ENCODE measurements around the gene DOCK11.
"Not testable (repeated sequence)": the region's sequence is repeated elsewhere in the genome, so short reads cannot be mapped to it uniquely, and the experiment has no call there.

DOCK11 gene

GRCh38 chrX:118554511-118554910 is 58.9 kb downstream of the DOCK11 start:
- H3K27me3 Mint-ChIP-seq = no peaks in the 10 kb centered on the region
- H3K36me3 Mint-ChIP-seq (ENCODE audit: low read depth) = peaks cover 36% of the 10 kb centered on the region
- no peak overlapping the region for H3K4me3 Mint-ChIP-seq
- H3K27ac Mint-ChIP-seq = peak overlapping the region; percentile 54
- DNase-seq = no peak
- peaks cover 34% of the 10 kb centered on the region for H3K4me1 Mint-ChIP-seq (ENCODE audit: low read depth)
- no peaks in the 10 kb centered on the region for H3K9me3 Mint-ChIP-seq

- H3K36me3 Mint-ChIP-seq (ENCODE audit: low read depth) = peaks cover 41% of the 10 kb centered on the region
Measured at GRCh38 chrX:118558926-118559325, 63.3 kb downstream of the DOCK11 start.

GRCh38 chrX:118560489-118560888 is 64.9 kb downstream of the DOCK11 start:
- Mint-ChIP-seq H3K27me3 (no peaks in the 10 kb centered on the region), H3K4me1 (ENCODE audit: low read depth) (peaks cover 29% of the 10 kb centered on the region), H3K27ac (peak overlapping the region; percentile 9), H3K4me3 (no peak overlapping the region), H3K36me3 (ENCODE audit: low read depth) (peaks cover 38% of the 10 kb centered on the region), H3K9me3 (no peaks in the 10 kb centered on the region)
- DNase-seq = no peak

More at GRCh38 chrX:118558926-118559325, 63.3 kb downstream of the DOCK11 start:
- Mint-ChIP-seq H3K27ac (peak overlapping the region; percentile 7), H3K27me3 (no peaks in the 10 kb centered on the region), H3K4me3 (no peak overlapping the region), H3K9me3 (no peaks in the 10 kb centered on the region), H3K4me1 (ENCODE audit: low read depth) (peaks cover 32% of the 10 kb centered on the region)
- no peak for DNase-seq

- H3K27me3 Mint-ChIP-seq = no peaks in the 10 kb centered on the region
- no peak for DNase-seq
- H3K4me1 Mint-ChIP-seq (ENCODE audit: low read depth) = peaks cover 31% of the 10 kb centered on the region
- H3K27ac Mint-ChIP-seq = peak overlapping the region; percentile 53
- no peak overlapping the region for H3K4me3 Mint-ChIP-seq
- no peaks in the 10 kb centered on the region for H3K9me3 Mint-ChIP-seq
- peaks cover 41% of the 10 kb centered on the region for H3K36me3 Mint-ChIP-seq (ENCODE audit: low read depth)
Measured at GRCh38 chrX:118562582-118563164, 67.1 kb downstream of the DOCK11 start.

GRCh38 chrX:118564498-118564897 is 68.9 kb downstream of the DOCK11 start:
- Mint-ChIP-seq H3K9me3 (no peaks in the 10 kb centered on the region), H3K27ac (peak overlapping the region; percentile 55), H3K4me3 (no peak overlapping the region), H3K4me1 (ENCODE audit: low read depth) (peaks cover 32% of the 10 kb centered on the region), H3K27me3 (no peaks in the 10 kb centered on the region), H3K36me3 (ENCODE audit: low read depth) (peaks cover 51% of the 10 kb centered on the region)
- DNase-seq = no peak

GRCh38 chrX:118565853-118566252 is 70.2 kb downstream of the DOCK11 start:
- H3K4me1 Mint-ChIP-seq (ENCODE audit: low read depth) = peaks cover 38% of the 10 kb centered on the region
- H3K27ac Mint-ChIP-seq = no peak overlapping the region
- DNase-seq = no peak
- H3K27me3 Mint-ChIP-seq = peaks cover under 1% of the 10 kb centered on the region
- no peaks in the 10 kb centered on the region for H3K9me3 Mint-ChIP-seq
- H3K4me3 Mint-ChIP-seq = no peak overlapping the region
- peaks cover 62% of the 10 kb centered on the region for H3K36me3 Mint-ChIP-seq (ENCODE audit: low read depth)

- no peaks in the 10 kb centered on the region for H3K9me3 Mint-ChIP-seq
- peaks cover 38% of the 10 kb centered on the region for H3K4me1 Mint-ChIP-seq (ENCODE audit: low read depth)
- DNase-seq = no peak
- peaks cover 4% of the 10 kb centered on the region for H3K27me3 Mint-ChIP-seq
- H3K27ac Mint-ChIP-seq = no peak overlapping the region
- no peak overlapping the region for H3K4me3 Mint-ChIP-seq
- peaks cover 61% of the 10 kb centered on the region for H3K36me3 Mint-ChIP-seq (ENCODE audit: low read depth)
Measured at GRCh38 chrX:118566359-118566758, 70.7 kb downstream of the DOCK11 start.

- H3K36me3 Mint-ChIP-seq (ENCODE audit: low read depth) = peaks cover 67% of the 10 kb centered on the region
- H3K9me3 Mint-ChIP-seq = no peaks in the 10 kb centered on the region
- no peak overlapping the region for H3K4me3 Mint-ChIP-seq
- H3K27me3 Mint-ChIP-seq = peaks cover 9% of the 10 kb centered on the region
- H3K4me1 Mint-ChIP-seq (ENCODE audit: low read depth) = peaks cover 21% of the 10 kb centered on the region
- H3K27ac Mint-ChIP-seq = peak overlapping the region; percentile 56
- DNase-seq = no peak
Measured at GRCh38 chrX:118569676-118570075, 74.1 kb downstream of the DOCK11 start.

- H3K9me3 Mint-ChIP-seq = no peaks in the 10 kb centered on the region
- peaks cover 9% of the 10 kb centered on the region for H3K27me3 Mint-ChIP-seq
- H3K27ac Mint-ChIP-seq = peak overlapping the region; percentile 56
- DNase-seq = no peak
- H3K4me3 Mint-ChIP-seq = no peak overlapping the region
- H3K36me3 Mint-ChIP-seq (ENCODE audit: low read depth) = peaks cover 67% of the 10 kb centered on the region
- peaks cover 21% of the 10 kb centered on the region for H3K4me1 Mint-ChIP-seq (ENCODE audit: low read depth)
Measured at GRCh38 chrX:118570209-118570608, 74.6 kb downstream of the DOCK11 start.

- H3K27ac Mint-ChIP-seq = no peak overlapping the region
- peaks cover 59% of the 10 kb centered on the region for H3K36me3 Mint-ChIP-seq (ENCODE audit: low read depth)
- H3K4me3 Mint-ChIP-seq = no peak overlapping the region
- H3K4me1 Mint-ChIP-seq (ENCODE audit: low read depth) = peaks cover 19% of the 10 kb centered on the region
- H3K9me3 Mint-ChIP-seq = no peaks in the 10 kb centered on the region
- no peak for DNase-seq
- H3K27me3 Mint-ChIP-seq = peaks cover 9% of the 10 kb centered on the region
Measured at GRCh38 chrX:118571836-118572235, 76.2 kb downstream of the DOCK11 start.

- Mint-ChIP-seq H3K27me3 (peaks cover 9% of the 10 kb centered on the region), H3K9me3 (no peaks in the 10 kb centered on the region), H3K4me3 (no peak overlapping the region), H3K27ac (no peak overlapping the region), H3K36me3 (ENCODE audit: low read depth) (peaks cover 66% of the 10 kb centered on the region), H3K4me1 (ENCODE audit: low read depth) (peaks cover 12% of the 10 kb centered on the region)
- DNase-seq = no peak
Measured at GRCh38 chrX:118574666-118575065, 79.1 kb downstream of the DOCK11 start.

- Mint-ChIP-seq H3K36me3 (ENCODE audit: low read depth) (peaks cover 60% of the 10 kb centered on the region), H3K27me3 (peaks cover 5% of the 10 kb centered on the region), H3K4me3 (no peak overlapping the region), H3K9me3 (no peaks in the 10 kb centered on the region), H3K4me1 (ENCODE audit: low read depth) (no peaks in the 10 kb centered on the region), H3K27ac (no peak overlapping the region)
- no peak for DNase-seq
Measured at GRCh38 chrX:118577041-118577440, 81.4 kb downstream of the DOCK11 start.

- Mint-ChIP-seq H3K4me3 (no peak overlapping the region), H3K27me3 (peaks cover 4% of the 10 kb centered on the region), H3K27ac (no peak overlapping the region), H3K9me3 (peaks cover 3% of the 10 kb centered on the region), H3K36me3 (ENCODE audit: low read depth) (peaks cover 57% of the 10 kb centered on the region), H3K4me1 (ENCODE audit: low read depth) (no peaks in the 10 kb centered on the region)
- no peak for DNase-seq
Measured at GRCh38 chrX:118579417-118579816, 83.8 kb downstream of the DOCK11 start.

- H3K27ac Mint-ChIP-seq; DNase-seq; H3K9me3 Mint-ChIP-seq; H3K4me3 Mint-ChIP-seq; H3K27me3 Mint-ChIP-seq; H3K4me1 Mint-ChIP-seq (ENCODE audit: low read depth): not testable (repeated sequence)
- H3K36me3 Mint-ChIP-seq (ENCODE audit: low read depth) = peaks cover 62% of the 10 kb centered on the region
Measured at GRCh38 chrX:118582926-118583325, 87.3 kb downstream of the DOCK11 start.

GRCh38 chrX:118583781-118584180 is 88.2 kb downstream of the DOCK11 start:
- H3K27me3 Mint-ChIP-seq = peaks cover 4% of the 10 kb centered on the region
- no peak overlapping the region for H3K27ac Mint-ChIP-seq
- no peaks in the 10 kb centered on the region for H3K4me1 Mint-ChIP-seq (ENCODE audit: low read depth)
- H3K36me3 Mint-ChIP-seq (ENCODE audit: low read depth) = peaks cover 62% of the 10 kb centered on the region
- peaks cover 3% of the 10 kb centered on the region for H3K9me3 Mint-ChIP-seq
- DNase-seq = no peak
- H3K4me3 Mint-ChIP-seq = no peak overlapping the region

- H3K27ac Mint-ChIP-seq = peak overlapping the region; percentile 20
- peaks cover 4% of the 10 kb centered on the region for H3K27me3 Mint-ChIP-seq
- no peak for DNase-seq
- peaks cover 3% of the 10 kb centered on the region for H3K9me3 Mint-ChIP-seq
- peaks cover 65% of the 10 kb centered on the region for H3K36me3 Mint-ChIP-seq (ENCODE audit: low read depth)
- H3K4me3 Mint-ChIP-seq = no peak overlapping the region
- no peaks in the 10 kb centered on the region for H3K4me1 Mint-ChIP-seq (ENCODE audit: low read depth)
Measured at GRCh38 chrX:118585296-118585695, 89.7 kb downstream of the DOCK11 start.

All from activated T-cell treated with anti-CD3 and anti-CD28 coated beads, Interleukin-2, amount 50 U/mL, for 24 hours (primary cell).